ENCODE data around the gene MRAP. TPM values are rescaled to one million over a fixed set of nuclear protein-coding genes. Genes with fewer than 3 reads are reported as not detected.

Gene MRAP
- total RNA-seq, 1 donor from 2014 or later, result not detected

DNA sequence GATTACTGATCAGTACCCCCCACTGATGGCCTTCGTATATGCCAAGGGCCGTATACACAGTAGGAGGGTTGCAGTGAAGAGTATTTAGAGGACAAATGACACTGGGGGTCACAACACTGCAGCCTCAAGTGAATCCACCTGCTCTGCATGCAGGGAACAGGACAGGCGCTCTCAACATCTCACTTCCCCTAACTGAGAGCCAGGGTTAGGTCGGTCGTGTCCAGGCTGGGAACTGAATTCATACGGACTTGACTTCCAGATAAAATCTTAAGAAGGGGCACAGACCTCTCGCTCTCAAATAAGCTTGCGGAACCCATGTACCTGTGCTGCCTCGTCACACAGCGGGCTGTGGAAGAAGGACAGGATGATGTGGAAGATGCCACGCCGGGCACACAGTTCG is 22.8 kb downstream of the MRAP start:
- no peak overlapping the region for H3K4me3 Mint-ChIP-seq
- H3K27ac Mint-ChIP-seq, result no peak overlapping the region
- H3K4me1 Mint-ChIP-seq, result no peaks in the 10 kb centered on the region
- H3K36me3 Mint-ChIP-seq (ENCODE audit: low read depth), result peaks cover 99% of the 10 kb centered on the region
- DNase-seq (no peak), ATAC-seq (ENCODE audit: low read depth) (no peak)
- ChIA-PET POLR2A (no interaction called here), CTCF (no interaction called here)
- H3K9me3 Mint-ChIP-seq, result no peaks in the 10 kb centered on the region
- TF ChIP-seq CTCF (IDR thresholded peaks at IDR 0.05), result no peak
- H3K27me3 Mint-ChIP-seq, result no peaks in the 10 kb centered on the region
- intact Hi-C loops (cut with micrococcal nuclease), result no loop called here

DNA sequence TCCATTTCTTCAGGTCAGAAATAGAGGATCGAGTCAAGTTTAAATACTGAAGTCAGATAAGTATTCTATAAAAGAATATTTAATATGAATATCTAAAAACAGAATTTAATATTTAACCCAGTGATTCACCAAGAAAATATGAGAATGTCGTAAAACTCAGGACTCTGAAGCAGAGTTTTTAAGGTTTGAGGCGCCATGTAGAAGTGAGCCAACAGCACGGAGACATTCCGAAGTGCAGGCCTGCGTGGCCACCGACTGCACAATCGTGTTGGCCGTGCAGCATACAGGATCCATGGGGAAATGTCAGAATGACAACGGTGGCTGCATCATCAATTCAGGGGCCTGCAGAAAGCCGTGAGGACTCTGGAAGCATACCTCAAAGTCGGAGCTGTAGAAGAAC is 23.4 kb downstream of the MRAP start:
- Mint-ChIP-seq H3K4me1 (no peaks in the 10 kb centered on the region), H3K36me3 (ENCODE audit: low read depth) (peaks cover 97% of the 10 kb centered on the region), H3K27ac (no peak overlapping the region), H3K4me3 (no peak overlapping the region), H3K9me3 (no peaks in the 10 kb centered on the region), H3K27me3 (no peaks in the 10 kb centered on the region)
- POLR2A ChIA-PET, result interaction anchor here (0.5 kb wide), 1 partner anchor 43 kb away, joined by 4 read pairs; the partner anchor contains the start of gene MIS18A
- TF ChIP-seq CTCF (IDR thresholded peaks at IDR 0.05), result no peak
- intact Hi-C loops (cut with micrococcal nuclease), result no loop called here
- DNase-seq (no peak), ATAC-seq (ENCODE audit: low read depth) (no peak)
- CTCF ChIA-PET, result no interaction called here

GRCh38 chr21:32322676-32323075 is 24.0 kb downstream of the MRAP start:
- no peaks in the 10 kb centered on the region for H3K4me1 Mint-ChIP-seq
- DNase-seq (no peak), ATAC-seq (ENCODE audit: low read depth) (no peak)
- H3K27me3 Mint-ChIP-seq, result no peaks in the 10 kb centered on the region
- ChIA-PET CTCF (no interaction called here), POLR2A (no interaction called here)
- H3K4me3 Mint-ChIP-seq, result no peak overlapping the region
- no peak overlapping the region for H3K27ac Mint-ChIP-seq
- H3K9me3 Mint-ChIP-seq, result no peaks in the 10 kb centered on the region
- no peak for TF ChIP-seq CTCF (IDR thresholded peaks at IDR 0.05)
- intact Hi-C loops (cut with micrococcal nuclease), result no loop called here
- H3K36me3 Mint-ChIP-seq (ENCODE audit: low read depth), result peaks cover 97% of the 10 kb centered on the region

GRCh38 chr21:32325706-32326105 is 27.1 kb downstream of the MRAP start:
- Mint-ChIP-seq H3K36me3 (ENCODE audit: low read depth) (peaks cover 96% of the 10 kb centered on the region), H3K27ac (no peak overlapping the region)

DNA sequence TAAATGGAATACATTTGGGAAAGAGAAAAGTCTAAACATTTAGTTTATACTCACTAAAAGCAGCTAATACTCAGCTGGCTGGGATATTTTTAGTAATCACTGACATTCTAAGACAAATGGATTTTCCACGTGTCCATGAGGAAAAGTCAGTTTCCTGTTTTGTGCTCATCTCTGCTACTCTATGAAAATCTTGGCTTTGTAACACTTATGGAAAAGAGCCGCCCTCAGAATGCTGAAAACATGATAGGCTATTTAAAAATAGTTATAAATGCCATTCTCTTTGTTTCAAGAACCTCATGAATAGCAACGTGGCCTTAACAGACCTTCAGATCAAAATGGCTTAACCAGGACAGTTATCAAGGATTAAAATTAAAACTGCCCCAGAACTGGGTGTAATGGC is 29.9 kb downstream of the MRAP start:
- peaks cover 96% of the 10 kb centered on the region for H3K36me3 Mint-ChIP-seq (ENCODE audit: low read depth)
- ChIA-PET POLR2A (no interaction called here), CTCF (no interaction called here)
- H3K9me3 Mint-ChIP-seq, result peaks cover 4% of the 10 kb centered on the region
- no peak overlapping the region for H3K4me3 Mint-ChIP-seq
- no peak for TF ChIP-seq CTCF (IDR thresholded peaks at IDR 0.05)
- no peak for DNase-seq
- no peak overlapping the region for H3K27ac Mint-ChIP-seq
- H3K27me3 Mint-ChIP-seq, result no peaks in the 10 kb centered on the region
- intact Hi-C loops (cut with micrococcal nuclease), result no loop called here
- H3K4me1 Mint-ChIP-seq, result peaks cover 4% of the 10 kb centered on the region
- ATAC-seq (ENCODE audit: low read depth), result no peak

More at GRCh38 chr21:32325706-32326105, 27.1 kb downstream of the MRAP start:
- CTCF ChIA-PET, result no interaction called here
- DNase-seq (no peak), ATAC-seq (ENCODE audit: low read depth) (no peak)
- no peaks in the 10 kb centered on the region for H3K27me3 Mint-ChIP-seq
- POLR2A ChIA-PET, result interaction anchor here (0.6 kb wide), 1 partner anchor 10 kb away, joined by 3 read pairs; no protein-coding TSS in a partner anchor
- H3K9me3 Mint-ChIP-seq, result no peaks in the 10 kb centered on the region
- no peak overlapping the region for H3K4me3 Mint-ChIP-seq
- H3K4me1 Mint-ChIP-seq, result no peaks in the 10 kb centered on the region
- intact Hi-C loops (cut with micrococcal nuclease), result no loop called here
- TF ChIP-seq CTCF (IDR thresholded peaks at IDR 0.05), result no peak

Data from activated B cell treated with CpG ODN at 0.5 μM for 24 hours (primary cell).